ENCODE measurements around the gene PLCG1.

Gene PLCG1

DNA sequence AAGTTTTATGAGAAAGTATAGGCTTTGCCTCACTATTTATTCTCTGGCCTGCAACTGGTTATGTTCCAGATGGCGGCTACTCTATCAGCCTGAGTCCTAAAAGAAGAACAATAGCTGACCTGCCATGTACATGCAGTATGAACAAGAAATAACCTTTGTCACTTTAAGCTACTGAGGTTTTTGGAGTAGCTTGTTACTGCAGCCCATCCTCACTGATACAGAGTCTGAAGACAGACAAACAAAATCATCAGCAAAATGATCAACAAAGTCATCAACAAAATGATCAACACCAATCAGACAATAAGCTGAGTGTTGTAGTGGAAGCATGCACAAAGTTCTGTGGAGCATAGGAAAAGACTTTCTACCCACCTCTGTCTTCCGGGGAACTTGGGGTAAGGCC is 82.5 kb downstream of the PLCG1 start:
- no peak for DNase-seq

GRCh38 chr20:41221614-41222218 is 84.4 kb downstream of the PLCG1 start:
- intact Hi-C loops (cut with DNase I), result no loop called here
- DNase-seq, result peak in 37 of 42 donors; percentile 36 to 89 (median 69)

More for the DNA sequence above, 82.5 kb downstream of the PLCG1 start:
- intact Hi-C loops (cut with DNase I), result no loop called here

GRCh38 chr20:41222296-41222695 is 85.0 kb downstream of the PLCG1 start:
- intact Hi-C loops (cut with DNase I), result no loop called here
- peak in 24 of 42 donors; percentile 39 to 87 (median 61) for DNase-seq

DNA sequence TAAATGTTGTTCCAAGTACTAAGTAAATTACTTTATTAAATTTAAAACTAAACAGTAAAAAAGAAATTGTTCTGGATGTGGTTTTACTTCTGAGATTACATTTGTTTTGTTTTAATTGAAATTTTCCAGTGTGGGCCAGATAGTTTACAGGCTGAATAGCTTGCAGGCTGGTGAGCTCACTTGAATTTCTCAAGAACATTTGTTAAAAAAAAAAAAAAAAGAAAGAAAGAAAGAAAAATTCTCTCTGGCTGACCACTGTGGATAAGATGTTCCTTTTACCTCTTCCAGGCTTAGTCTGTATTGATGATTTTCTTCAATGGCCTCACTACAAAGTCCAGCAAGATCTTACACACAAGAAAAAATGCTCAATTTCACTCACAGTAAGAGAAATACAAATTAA is 85.4 kb downstream of the PLCG1 start:
- intact Hi-C loops (cut with DNase I), result no loop called here
- DNase-seq, result no peak

GRCh38 chr20:41223112-41223511 is 85.8 kb downstream of the PLCG1 start:
- no peak for DNase-seq
- intact Hi-C loops (cut with DNase I), result no loop called here

GRCh38 chr20:41224281-41224680 is 86.9 kb downstream of the PLCG1 start:
- intact Hi-C loops (cut with DNase I), result no loop called here
- DNase-seq, result no peak

GRCh38 chr20:41225091-41225490 is 87.7 kb downstream of the PLCG1 start:
- no peak for DNase-seq

DNA sequence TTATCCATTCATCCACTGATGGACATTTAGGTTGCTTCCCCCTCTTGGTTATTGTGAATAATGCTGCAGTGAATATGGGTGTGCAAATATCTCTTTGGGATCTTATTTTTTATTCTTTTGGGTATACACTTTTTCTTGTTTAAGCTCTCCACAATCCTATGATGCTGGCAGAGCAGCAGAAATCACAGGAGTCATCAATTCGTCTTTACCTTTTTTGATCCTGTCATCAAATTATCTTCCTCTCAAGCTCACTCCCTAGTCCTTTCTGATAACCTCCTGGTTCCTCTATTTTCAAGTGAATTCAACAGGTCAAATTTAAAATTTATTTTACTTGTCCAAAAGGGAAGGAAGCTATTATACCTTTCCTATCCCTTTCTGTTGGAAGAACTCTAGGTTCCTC is 89.1 kb downstream of the PLCG1 start:
- DNase-seq, result no peak
- intact Hi-C loops (cut with DNase I), result no loop called here

More at GRCh38 chr20:41225091-41225490, 87.7 kb downstream of the PLCG1 start:
- intact Hi-C loops (cut with DNase I), result no loop called here

Data from head of caudate nucleus (tissue), 42 donors.